Measurements from ENCODE around the gene IL10RB.

Gene IL10RB

DNA sequence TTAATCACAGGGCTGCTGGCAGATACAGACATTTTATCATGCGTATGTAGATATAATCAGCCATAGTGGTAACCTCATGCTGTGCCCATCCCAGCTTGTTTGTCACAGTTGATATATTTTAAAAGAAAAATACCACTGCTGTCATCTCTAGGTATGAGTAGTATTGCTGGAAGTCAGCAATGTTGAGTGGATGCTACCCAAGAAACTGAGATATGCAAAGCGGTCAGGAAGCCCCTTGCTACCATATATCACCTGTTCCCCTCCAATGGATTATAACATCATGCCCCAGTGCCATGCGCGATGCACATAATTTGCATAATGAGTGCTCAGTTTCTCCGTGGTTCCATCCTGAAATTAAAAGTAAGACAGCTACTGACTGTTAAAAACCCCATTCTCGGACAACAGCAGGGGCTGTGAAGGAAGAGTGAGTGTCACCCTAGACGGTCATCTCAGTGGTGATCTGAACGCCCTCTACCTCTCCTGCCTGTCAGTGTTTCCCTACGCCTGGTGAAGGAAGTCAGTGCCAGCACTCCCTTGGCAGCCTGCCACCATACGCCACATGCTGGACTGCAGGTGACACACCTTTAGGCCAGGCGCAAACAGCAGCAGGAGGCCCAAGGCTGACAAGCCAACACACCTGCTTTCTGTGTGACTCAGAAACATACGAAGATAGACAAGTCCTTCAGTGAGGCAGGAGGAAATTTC lies 2.7 kb downstream of the IL10RB start:
- DNase-seq: no peak

DNA sequence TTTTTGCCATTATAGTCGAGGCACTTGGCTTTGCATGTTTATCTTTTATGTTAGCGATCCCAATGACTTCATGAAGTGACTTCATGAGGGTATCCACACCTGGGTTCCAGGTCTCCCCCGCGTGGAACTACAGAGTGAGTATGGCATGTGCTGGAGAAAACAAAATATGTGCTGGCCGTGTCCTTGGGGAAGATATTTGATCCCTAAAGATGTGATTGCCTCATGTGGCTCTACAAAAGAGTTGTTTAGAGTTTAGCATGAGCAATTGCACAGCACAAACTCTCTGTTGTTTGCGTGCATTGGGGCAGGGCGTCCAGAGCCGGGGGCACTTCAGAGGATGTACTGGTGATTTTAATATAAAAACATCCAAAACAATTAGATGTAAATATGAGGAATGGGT lies 4.8 kb downstream of the IL10RB start:
- no peak for DNase-seq

DNA sequence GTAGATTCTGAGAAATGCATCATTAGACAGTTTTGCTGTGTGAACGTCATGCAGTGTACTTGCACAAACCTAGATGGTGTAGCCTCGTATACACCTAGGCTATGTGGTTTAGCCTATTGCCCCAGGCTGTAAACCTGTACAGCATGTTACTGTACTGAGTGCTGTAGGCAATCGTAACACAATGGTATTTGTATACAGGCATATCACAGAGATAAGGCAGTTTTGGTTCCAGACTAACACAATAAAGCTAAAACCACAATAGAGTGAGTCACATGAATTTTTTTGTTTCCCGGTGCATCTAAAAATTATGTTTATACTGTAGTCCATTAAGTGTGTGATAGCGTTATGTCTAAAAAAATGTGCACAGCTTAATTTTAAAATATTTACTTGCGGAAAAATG lies 6.9 kb downstream of the IL10RB start:
- no peak for DNase-seq

DNA sequence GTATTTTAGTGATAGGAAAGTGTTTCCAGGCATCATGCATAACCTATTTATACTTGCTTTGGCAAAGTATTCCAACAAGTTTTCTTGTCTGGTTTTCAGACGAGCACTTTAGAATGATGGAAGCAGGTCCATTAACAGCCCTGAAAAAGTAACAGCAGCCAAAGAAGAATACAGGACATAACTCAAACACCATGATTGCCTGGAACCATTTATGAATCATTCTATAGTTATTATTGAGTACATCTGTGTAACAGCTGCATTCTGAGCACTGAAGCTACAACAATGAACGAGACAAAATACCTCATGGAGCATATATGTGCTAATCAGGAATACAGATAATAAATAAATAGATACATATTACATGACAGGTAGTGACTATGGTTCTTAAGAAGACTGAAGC lies 12.6 kb downstream of the IL10RB start:
- no peak for DNase-seq

DNA sequence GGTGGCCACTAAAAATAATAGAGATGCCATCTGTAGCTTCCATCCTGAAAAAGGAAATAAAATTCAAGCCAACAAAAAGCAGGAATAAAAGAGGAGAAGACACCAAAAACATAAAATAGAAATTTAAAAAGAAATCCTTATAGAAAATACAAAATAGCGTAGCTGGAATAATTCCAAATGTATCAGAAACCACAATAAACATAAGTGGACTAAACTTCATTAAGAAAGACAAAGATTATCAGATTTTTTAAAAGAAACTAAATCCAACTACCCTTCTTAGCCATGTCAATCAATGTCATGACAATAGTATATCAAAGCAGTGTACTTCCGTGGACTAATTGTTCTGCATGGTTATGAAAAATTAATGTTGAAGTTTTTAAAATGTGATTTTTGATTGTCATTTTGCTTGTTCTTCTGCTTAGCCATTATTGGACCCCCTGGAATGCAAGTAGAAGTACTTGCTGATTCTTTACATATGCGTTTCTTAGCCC lies 13.2 kb downstream of the IL10RB start:
- DNase-seq: no peak

GRCh38 chr21:33281096-33281652 lies 15.0 kb downstream of the IL10RB start:
- no peak for DNase-seq

DNA sequence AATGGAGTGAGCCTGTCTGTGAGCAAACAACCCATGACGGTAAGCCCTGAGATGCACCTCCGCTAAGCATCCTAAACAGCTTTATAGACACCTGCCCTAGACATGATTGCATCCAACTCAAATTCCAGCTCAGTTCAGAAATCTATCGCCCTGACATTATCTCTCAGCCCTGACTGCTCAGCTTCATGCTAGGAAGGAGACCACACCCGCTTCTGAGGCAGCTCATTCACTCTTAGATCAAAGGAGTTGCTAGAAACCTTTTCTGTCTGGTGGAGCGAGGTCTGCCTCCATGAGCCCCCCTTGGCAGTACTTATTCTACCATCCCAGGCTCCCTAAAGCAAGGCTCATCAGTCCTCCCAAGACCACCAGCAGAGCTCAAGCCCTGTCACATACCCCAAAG lies 17.0 kb downstream of the IL10RB start:
- DNase-seq: no peak

- no peak for DNase-seq
Measured at GRCh38 chr21:33286076-33286475, 19.9 kb downstream of the IL10RB start.

- peak; percentile 60 for DNase-seq
Measured at GRCh38 chr21:33286600-33287456, 20.7 kb downstream of the IL10RB start.

DNA sequence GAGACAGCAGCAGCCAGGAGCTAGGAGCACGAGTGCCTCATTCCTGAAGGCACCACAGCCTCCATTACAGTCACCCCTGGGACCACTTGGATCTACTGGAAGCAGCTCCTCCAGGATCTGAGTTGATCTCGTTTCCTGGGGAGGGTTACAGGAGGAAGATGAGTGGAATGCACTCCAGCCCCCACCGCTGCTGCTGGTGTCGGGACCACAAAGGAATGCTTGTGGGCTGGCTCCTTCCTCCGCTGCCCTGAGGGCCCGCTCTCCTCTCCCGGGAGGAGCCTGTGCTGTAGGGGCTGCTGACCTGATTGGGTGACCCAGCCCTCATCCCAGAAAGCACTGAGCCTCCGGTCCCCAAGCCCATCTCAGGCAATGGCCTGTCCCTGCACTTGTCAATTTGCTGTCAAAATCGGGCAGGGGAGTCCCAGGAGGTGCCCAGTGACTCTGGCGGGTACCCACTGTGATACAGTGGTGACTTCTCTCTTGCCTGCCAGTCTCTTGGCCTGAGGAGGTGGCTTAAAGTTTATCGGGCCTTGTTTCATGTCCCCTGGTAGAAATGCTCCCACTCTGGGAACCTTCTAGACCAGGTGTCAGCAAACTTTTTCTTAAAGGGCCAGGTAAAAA lies 23.1 kb downstream of the IL10RB start:
- no peak for DNase-seq

- DNase-seq: no peak
Measured at GRCh38 chr21:33290441-33290840, 24.3 kb downstream of the IL10RB start.

- DNase-seq: no peak
Measured at GRCh38 chr21:33291686-33292085, 25.5 kb downstream of the IL10RB start.

DNA sequence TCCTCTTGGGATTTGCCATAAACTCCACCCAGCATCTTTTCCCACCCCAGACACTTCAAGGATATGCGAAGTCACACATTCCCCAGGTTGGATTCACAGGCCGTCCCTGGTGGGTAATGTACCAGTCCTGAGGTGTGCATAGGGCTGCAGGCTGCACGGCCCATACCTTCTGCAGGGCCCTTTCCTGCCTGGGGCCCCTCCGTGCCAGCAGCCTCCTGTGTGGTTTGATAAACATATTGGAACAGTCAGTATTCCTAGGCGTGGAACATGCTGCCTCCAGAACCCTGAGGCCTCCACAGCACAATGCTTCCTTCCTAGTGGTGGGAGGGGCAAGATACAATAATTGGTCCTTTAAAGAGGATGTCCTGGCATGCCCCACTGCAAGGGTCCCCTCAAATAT lies 26.6 kb downstream of the IL10RB start:
- no peak for DNase-seq

DNA sequence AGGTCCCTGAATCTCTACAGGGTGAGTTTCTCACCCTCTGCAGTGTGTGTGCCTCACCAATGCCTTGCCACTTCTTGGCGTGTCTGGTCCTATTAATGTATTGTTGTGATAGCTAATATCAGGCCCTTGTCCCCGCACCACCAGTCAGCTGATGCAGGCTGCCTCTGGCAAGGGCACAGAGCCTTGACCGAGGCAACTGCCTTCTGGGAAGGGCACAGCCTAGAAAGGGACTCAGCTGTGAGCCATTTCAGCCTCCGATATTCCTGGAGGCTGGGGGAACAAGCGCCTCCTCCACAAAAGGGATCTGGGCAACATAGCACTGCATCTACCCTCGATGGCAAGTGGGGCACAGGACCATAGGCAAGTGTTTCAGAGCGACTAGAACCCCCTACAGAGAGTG lies 27.0 kb downstream of the IL10RB start:
- no peak for DNase-seq

GRCh38 chr21:33293811-33294216 lies 27.6 kb downstream of the IL10RB start:
- DNase-seq: no peak

DNA sequence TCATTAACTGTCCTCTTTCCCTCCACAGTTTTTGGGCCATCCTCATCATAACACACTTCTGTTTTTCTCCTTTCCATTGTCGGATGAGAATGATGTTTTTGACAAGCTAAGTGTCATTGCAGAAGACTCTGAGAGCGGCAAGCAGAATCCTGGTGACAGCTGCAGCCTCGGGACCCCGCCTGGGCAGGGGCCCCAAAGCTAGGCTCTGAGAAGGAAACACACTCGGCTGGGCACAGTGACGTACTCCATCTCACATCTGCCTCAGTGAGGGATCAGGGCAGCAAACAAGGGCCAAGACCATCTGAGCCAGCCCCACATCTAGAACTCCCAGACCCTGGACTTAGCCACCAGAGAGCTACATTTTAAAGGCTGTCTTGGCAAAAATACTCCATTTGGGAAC lies 30.0 kb downstream of the IL10RB start:
- no peak for DNase-seq

- peak; percentile 44 for DNase-seq
Measured at GRCh38 chr21:33299181-33299752, 33.1 kb downstream of the IL10RB start.

DNA sequence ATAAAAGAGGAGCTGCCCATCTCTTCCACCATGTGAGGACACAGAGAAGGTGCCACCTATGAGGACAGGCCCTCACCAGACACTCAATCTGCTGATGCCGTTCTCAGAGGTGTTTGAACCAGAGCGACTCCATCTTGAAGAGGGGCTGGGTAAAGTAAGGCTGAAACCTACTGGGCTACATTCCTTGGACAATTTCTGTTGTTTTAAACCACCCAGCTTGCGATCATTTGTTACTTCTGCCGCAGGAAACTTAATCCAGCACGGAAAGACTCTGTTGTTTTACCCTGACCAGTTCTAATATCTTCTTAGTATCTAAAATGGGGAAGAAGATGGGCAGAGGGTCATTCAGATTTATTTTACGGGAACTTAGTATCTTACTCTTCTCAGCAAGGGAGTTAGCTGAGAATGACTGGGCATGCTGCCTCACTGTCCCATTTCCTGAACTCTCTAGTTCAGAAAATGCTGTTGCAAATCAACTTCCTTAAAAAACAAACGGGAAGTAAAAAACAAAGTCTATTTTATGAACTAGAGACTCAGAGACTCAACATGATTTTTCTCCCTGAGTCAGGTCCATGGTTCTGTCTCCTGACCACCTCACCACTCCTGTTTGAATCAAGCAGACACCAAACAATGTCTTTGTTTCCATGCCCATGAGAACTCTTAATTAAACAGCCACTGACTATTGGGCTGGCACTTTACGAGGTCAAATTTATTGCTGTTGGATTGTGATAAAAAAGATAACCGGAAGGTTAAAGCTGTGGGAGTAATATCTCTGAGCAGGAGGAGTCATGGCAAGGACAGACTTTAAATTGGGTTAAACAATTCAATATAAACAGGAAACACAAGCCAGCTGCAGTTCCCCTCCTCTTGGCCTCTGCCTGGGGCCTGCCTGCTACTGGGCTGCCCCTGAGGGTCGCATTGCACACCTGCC lies 34.8 kb downstream of the IL10RB start:
- peak; percentile 93 for DNase-seq

GRCh38 chr21:33301632-33302002 lies 35.5 kb downstream of the IL10RB start:
- no peak for DNase-seq

GRCh38 chr21:33302055-33302454 lies 35.9 kb downstream of the IL10RB start:
- DNase-seq: no peak

- DNase-seq: no peak
Measured at GRCh38 chr21:33302796-33303195, 36.6 kb downstream of the IL10RB start.

GRCh38 chr21:33305344-33305671 lies 39.1 kb downstream of the IL10RB start:
- no peak for DNase-seq

Measured in MV-4-11 (cell line).